ENCODE results near the gene ROR2. TPM values are rescaled to one million over a fixed set of nuclear protein-coding genes. Genes with fewer than 3 reads are reported as not detected.

The ROR2 gene
- total and polyA plus RNA-seq, 2 experiments from 2014 or later, result 8.1 to 18.8 TPM

- Histone ChIP-seq H3K36me3 (ENCODE audit: insufficient read depth) (no peaks in the 10 kb centered on the region), H3K27ac (ENCODE audit: low read depth) (no peak overlapping the region), H3K79me2 (replicated peaks; ENCODE audit: insufficient read depth) (no peaks in the 10 kb centered on the region), H3K9me2 (ENCODE audit: insufficient read depth) (no peaks in the 10 kb centered on the region), H3F3A (replicated peaks; ENCODE audit: low read depth) (no peaks in the 10 kb centered on the region), H3K4me1 (ENCODE audit: insufficient read depth) (no peaks in the 10 kb centered on the region), H4K20me1 (replicated peaks; ENCODE audit: insufficient read depth) (no peaks in the 10 kb centered on the region), H3K4me2 (no peak overlapping the region), H3K27me3 (ENCODE audit: insufficient read depth) (no peaks in the 10 kb centered on the region), H2AFZ (no peak overlapping the region), H3K4me3 (no peak overlapping the region)
- H3K9me3 Mint-ChIP-seq, result no peaks in the 10 kb centered on the region; the same call in 2 of the 3 replicates
- 0 out of 3 replicates have a peak, but pooled peaks cover 3% of the 10 kb centered on the region for H3K36me3 Mint-ChIP-seq (ENCODE audit: low read depth)
- no peak overlapping the region for H3K27ac Mint-ChIP-seq
- H3K4me3 Mint-ChIP-seq, result no peak overlapping the region
- peaks cover 7% of the 10 kb centered on the region for H3K27me3 Mint-ChIP-seq (ENCODE audit: insufficient read depth, low read depth, poor library complexity)
- TF ChIP-seq CTCF (conservative IDR thresholded peaks at IDR 0.05; ENCODE audit: low read depth in 2 of 2), result peak; percentile 94
- no peak for TF ChIP-seq NANOG (IDR thresholded peaks at IDR 0.05; ENCODE audit: borderline replicate concordance)
- no peak for TF ChIP-seq ZNF331 (CRISPR knock-in tag; IDR thresholded peaks at IDR 0.05; ENCODE audit: low read depth)
- no peak for TF ChIP-seq POLR2AphosphoS5 (IDR thresholded peaks at IDR 0.05; ENCODE audit: low read depth)
- H3K4me1 Mint-ChIP-seq, result no peaks in the 10 kb centered on the region; the same call in 2 of the 3 replicates
- DNase-seq (ENCODE audit: low spot score) (peak; percentile 75), ATAC-seq (peak; percentile 87)
These were observed 215.6 kb downstream of the ROR2 start for GRCh38 chr9:91734371-91734981.

DNA sequence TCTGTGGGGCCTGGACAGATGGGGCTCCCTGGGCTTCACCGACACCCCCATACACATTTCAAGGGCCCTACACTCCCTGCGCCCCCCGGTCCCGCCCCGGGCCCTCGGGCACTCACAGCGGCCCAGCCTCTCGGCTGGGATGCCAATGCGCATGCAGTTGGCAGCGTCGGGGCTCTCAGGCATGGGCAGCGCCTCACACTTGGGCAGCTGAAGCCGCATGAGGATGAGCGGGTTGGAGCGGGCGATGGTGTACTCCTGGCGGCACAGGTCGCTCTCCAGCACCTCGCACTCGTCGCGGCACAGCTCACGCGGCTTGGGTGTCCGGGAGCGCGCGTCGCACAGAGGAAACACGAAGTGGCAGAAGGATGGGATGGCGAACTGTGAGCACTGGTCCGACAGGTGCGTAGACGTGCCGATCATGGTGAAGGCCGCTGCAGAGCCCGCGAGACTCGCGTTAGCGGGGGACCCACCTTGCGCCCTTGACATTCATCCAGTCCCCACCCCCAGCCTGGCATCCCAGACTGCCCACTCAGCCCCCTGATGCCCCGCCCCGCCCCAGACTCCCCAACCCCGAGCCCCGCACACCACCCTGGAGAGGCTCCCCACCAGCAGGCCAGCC lies 216.9 kb downstream of the ROR2 start:
- Mint-ChIP-seq H3K27me3 (ENCODE audit: insufficient read depth, low read depth, poor library complexity) (peaks cover 7% of the 10 kb centered on the region), H3K4me3 (no peak overlapping the region), H3K27ac (no peak overlapping the region), H3K36me3 (ENCODE audit: low read depth) (0 out of 3 replicates have a peak, but pooled peaks cover 3% of the 10 kb centered on the region), H3K9me3 (no peaks in the 10 kb centered on the region; the same call in 2 of the 3 replicates), H3K4me1 (no peaks in the 10 kb centered on the region; the same call in 2 of the 3 replicates)
- Histone ChIP-seq H3F3A (replicated peaks; ENCODE audit: low read depth) (no peaks in the 10 kb centered on the region), H3K79me2 (replicated peaks; ENCODE audit: insufficient read depth) (no peaks in the 10 kb centered on the region), H3K4me3 (no peak overlapping the region), H3K4me1 (ENCODE audit: insufficient read depth) (no peaks in the 10 kb centered on the region), H3K27ac (ENCODE audit: low read depth) (no peak overlapping the region), H3K9me2 (ENCODE audit: insufficient read depth) (no peaks in the 10 kb centered on the region), H3K36me3 (ENCODE audit: insufficient read depth) (no peaks in the 10 kb centered on the region), H2AFZ (no peak overlapping the region), H3K4me2 (no peak overlapping the region), H3K27me3 (ENCODE audit: insufficient read depth) (no peaks in the 10 kb centered on the region), H4K20me1 (replicated peaks; ENCODE audit: insufficient read depth) (no peaks in the 10 kb centered on the region)
- ATAC-seq (no peak), DNase-seq (ENCODE audit: low spot score) (no peak)
- no peak for TF ChIP-seq ZNF331 (CRISPR knock-in tag; IDR thresholded peaks at IDR 0.05; ENCODE audit: low read depth)
- no peak for TF ChIP-seq EZH2 (IDR thresholded peaks at IDR 0.05; ENCODE audit: low read depth, unreplicated experiment)
- TF ChIP-seq, protein P1, sequence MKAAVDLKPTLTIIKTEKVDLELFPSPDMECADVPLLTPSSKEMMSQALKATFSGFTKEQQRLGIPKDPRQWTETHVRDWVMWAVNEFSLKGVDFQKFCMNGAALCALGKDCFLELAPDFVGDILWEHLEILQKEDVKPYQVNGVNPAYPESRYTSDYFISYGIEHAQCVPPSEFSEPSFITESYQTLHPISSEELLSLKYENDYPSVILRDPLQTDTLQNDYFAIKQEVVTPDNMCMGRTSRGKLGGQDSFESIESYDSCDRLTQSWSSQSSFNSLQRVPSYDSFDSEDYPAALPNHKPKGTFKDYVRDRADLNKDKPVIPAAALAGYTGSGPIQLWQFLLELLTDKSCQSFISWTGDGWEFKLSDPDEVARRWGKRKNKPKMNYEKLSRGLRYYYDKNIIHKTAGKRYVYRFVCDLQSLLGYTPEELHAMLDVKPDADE (IDR thresholded peaks at IDR 0.05), result no peak
- no peak for TF ChIP-seq NANOG (IDR thresholded peaks at IDR 0.05; ENCODE audit: borderline replicate concordance)
- TF ChIP-seq CREB1 (CRISPR knock-in tag; IDR thresholded peaks at IDR 0.05; ENCODE audit: low read depth), result no peak
- no peak for TF ChIP-seq EZH2phosphoT487 (IDR thresholded peaks at IDR 0.05; ENCODE audit: unreplicated experiment)
- no peak for TF ChIP-seq POLR2AphosphoS5 (IDR thresholded peaks at IDR 0.05; ENCODE audit: low read depth)
- TF ChIP-seq JUNB (IDR thresholded peaks at IDR 0.05; ENCODE audit: unreplicated experiment), result no peak
- no peak for TF ChIP-seq ZNF462 (CRISPR knock-in tag; IDR thresholded peaks at IDR 0.05)
- TF ChIP-seq ZNF114 (CRISPR knock-in tag; IDR thresholded peaks at IDR 0.05), result no peak
- TF ChIP-seq STAT1 (IDR thresholded peaks at IDR 0.05; ENCODE audit: unreplicated experiment), result no peak

Data from GM23338 (cell line).